ENCODE data around the gene SLC24A4. TPM values are rescaled to one million over a fixed set of nuclear protein-coding genes. Genes with fewer than 3 reads are reported as not detected.

Gene SLC24A4
- total RNA-seq, 4 donors from 2014 or later, result 6.9 to 15.1 (median 8.3) TPM

GRCh38 chr14:92459950-92460421, 137.0 kb downstream of the SLC24A4 start:
- H3K27me3 ChIP-seq, result no peaks in the 10 kb centered on the region
- TF ChIP-seq EP300 (IDR thresholded peaks at IDR 0.05) (no peak), POLR2A (IDR thresholded peaks at IDR 0.05) (no peak)
- TF ChIP-seq, protein P1, sequence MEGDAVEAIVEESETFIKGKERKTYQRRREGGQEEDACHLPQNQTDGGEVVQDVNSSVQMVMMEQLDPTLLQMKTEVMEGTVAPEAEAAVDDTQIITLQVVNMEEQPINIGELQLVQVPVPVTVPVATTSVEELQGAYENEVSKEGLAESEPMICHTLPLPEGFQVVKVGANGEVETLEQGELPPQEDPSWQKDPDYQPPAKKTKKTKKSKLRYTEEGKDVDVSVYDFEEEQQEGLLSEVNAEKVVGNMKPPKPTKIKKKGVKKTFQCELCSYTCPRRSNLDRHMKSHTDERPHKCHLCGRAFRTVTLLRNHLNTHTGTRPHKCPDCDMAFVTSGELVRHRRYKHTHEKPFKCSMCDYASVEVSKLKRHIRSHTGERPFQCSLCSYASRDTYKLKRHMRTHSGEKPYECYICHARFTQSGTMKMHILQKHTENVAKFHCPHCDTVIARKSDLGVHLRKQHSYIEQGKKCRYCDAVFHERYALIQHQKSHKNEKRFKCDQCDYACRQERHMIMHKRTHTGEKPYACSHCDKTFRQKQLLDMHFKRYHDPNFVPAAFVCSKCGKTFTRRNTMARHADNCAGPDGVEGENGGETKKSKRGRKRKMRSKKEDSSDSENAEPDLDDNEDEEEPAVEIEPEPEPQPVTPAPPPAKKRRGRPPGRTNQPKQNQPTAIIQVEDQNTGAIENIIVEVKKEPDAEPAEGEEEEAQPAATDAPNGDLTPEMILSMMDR (IDR thresholded peaks at IDR 0.05), result no peak
- no peak for DNase-seq (ENCODE audit: low spot score in 2 of 2)
- peaks cover 0 to 24% (median 6%) of the 10 kb centered on the region in 4 donors for H3K4me1 ChIP-seq
- no peaks in the 10 kb centered on the region for H3K9me3 ChIP-seq
- H3K4me3 ChIP-seq, result no peak overlapping the region
- H3K36me3 ChIP-seq, result peaks cover 0 to 14% (median 0%) of the 10 kb centered on the region in 3 donors
- H3K27ac ChIP-seq, result no peak overlapping the region
- 73 to 77% methylated on average over 12 of the region's 12 CpGs for WGBS, 2 donors

DNA sequence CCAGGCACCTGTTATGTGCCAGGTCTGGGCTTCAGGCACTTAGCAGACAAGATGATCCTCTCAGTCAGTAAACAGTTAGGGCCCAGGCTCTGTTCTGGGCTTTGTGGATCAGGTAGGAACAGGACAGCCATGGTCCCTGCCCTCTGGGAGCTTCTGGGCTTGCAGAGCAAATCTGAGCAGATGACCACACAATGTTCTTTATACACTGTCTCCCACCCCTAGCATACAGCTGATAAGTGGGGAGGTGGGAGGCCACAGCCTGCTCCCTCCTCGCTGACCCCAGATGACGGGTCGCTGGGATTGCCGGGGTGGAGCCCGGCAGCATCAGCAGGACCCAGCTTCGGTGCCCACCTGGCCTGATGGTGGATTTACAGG, 137.6 kb downstream of the SLC24A4 start:
- H3K4me3 ChIP-seq, result no peak overlapping the region
- peaks cover 0 to 8% (median 0%) of the 10 kb centered on the region in 3 donors for H3K36me3 ChIP-seq
- WGBS, 2 donors, result 70 to 82% methylated on average over 4 to 6 of the region's 6 CpGs
- peaks cover 0 to 24% (median 6%) of the 10 kb centered on the region in 4 donors for H3K4me1 ChIP-seq
- no peaks in the 10 kb centered on the region for H3K27me3 ChIP-seq
- no peak for TF ChIP-seq EP300 (IDR thresholded peaks at IDR 0.05)
- no peak for TF ChIP-seq POLR2A (IDR thresholded peaks at IDR 0.05)
- TF ChIP-seq, protein P1 (IDR thresholded peaks at IDR 0.05), result no peak
- no peak for DNase-seq (ENCODE audit: low spot score in 2 of 2)
- H3K9me3 ChIP-seq, result no peaks in the 10 kb centered on the region
- H3K27ac ChIP-seq, result peak overlapping the region in 2 of 4 donors; percentile 5 to 23

DNA sequence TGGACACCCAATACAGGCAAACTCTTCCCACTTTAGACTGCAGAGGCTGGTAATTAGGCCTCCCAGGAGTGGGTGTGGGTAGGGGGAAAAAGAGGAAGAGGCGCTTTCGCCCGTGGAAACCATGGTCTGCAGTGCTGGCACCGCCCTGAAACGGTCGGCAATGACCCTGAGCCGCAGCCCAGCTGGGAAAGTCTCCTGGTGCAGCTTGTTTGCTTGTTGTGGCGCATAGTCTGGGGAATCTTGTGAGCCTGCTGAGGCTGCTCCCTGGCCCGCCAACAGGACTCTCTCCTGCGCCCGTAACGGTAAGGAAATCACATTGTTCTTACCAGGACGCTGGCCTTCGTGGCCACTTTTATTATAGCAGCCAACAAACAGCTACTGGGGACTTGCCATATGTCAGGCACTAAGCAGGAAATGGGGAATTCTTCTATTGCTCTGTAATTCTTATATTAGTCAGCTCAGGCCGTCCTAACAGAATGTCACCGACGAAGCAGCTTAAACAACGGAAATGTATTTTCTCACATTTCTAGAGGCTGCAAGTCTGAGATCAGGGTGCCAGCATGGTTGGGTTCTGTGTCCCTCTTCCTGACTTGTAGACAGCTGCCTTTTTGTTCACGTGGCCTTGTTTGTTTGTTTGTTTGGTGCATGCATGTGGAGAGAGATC, 138.1 kb downstream of the SLC24A4 start:
- Histone ChIP-seq H3K4me1 (peaks cover 0 to 24% (median 6%) of the 10 kb centered on the region in 4 donors), H3K27me3 (no peaks in the 10 kb centered on the region), H3K4me3 (peak overlapping the region in 1 of 4 donors; percentile 20), H3K27ac (peak overlapping the region in 2 of 4 donors; percentile 23 to 28), H3K9me3 (no peaks in the 10 kb centered on the region), H3K36me3 (peaks cover 0 to 11% (median 0%) of the 10 kb centered on the region in 3 donors)
- TF ChIP-seq, protein P1 (IDR thresholded peaks at IDR 0.05), result peak in 1 of 5 experiments; percentile 17
- TF ChIP-seq POLR2A (IDR thresholded peaks at IDR 0.05), result no peak
- TF ChIP-seq EP300 (IDR thresholded peaks at IDR 0.05), result peak in 1 of 2 donors; percentile 24
- DNase-seq (ENCODE audit: low spot score in 2 of 2), result no peak
- 44 to 46% methylated on average over 19 of the region's 19 CpGs for WGBS, 2 donors

DNA sequence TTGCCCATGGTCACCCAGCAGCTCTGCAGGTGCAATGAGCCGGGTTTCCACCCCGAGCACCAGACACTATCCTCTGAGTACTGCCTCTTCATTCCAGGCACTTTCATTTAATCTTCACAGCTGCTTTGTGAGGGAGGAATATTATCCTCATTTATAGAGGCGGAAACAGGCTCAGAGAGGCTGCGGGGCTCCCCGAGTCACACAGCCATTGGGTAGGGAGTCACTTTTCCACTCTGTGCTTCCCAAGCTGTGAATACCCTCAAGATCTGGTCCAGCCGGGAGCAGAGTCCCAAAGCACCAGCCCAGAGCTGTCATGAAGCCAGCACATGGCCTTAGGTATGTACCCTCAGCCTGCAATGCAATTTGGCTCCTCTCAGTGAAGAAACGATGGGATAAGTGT, 138.9 kb downstream of the SLC24A4 start:
- no peak for DNase-seq (ENCODE audit: low spot score in 2 of 2)
- TF ChIP-seq EP300 (IDR thresholded peaks at IDR 0.05) (no peak), POLR2A (IDR thresholded peaks at IDR 0.05) (no peak)
- TF ChIP-seq, protein P1 (IDR thresholded peaks at IDR 0.05), result no peak
- H3K27me3 ChIP-seq, result no peaks in the 10 kb centered on the region
- H3K9me3 ChIP-seq, result peaks cover 0 to 7% (median 0%) of the 10 kb centered on the region in 4 donors
- H3K4me3 ChIP-seq, result peak overlapping the region in 1 of 4 donors; percentile 20
- peaks cover 0 to 20% (median 0%) of the 10 kb centered on the region in 3 donors for H3K36me3 ChIP-seq
- peaks cover 0 to 18% (median 3%) of the 10 kb centered on the region in 4 donors for H3K4me1 ChIP-seq
- WGBS, 2 donors, result 81 to 86% methylated on average over 7 of the region's 7 CpGs
- H3K27ac ChIP-seq, result no peak overlapping the region

DNA sequence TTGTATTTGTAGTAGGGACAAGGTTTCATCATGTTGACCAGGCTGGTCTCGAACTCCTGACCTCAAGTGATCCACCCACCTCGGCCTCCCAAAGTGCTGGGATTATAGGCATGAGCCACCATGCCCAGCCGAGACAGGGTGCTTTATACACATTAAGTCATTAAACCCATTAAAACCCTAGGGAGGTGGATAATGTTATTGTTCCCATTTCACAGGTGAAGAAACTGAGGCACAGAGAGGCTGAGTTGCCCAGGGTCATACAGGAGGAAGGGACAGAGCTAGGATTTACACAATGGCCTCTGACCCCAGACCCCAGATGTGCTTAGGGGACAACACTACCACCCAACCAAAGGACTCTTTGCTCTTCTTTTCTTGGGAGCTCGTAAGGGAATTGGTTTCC, 139.6 kb downstream of the SLC24A4 start:
- Histone ChIP-seq H3K27me3 (no peaks in the 10 kb centered on the region), H3K4me3 (no peak overlapping the region), H3K36me3 (peaks cover 0 to 25% (median 0%) of the 10 kb centered on the region in 3 donors), H3K4me1 (peaks cover 0 to 17% (median 3%) of the 10 kb centered on the region in 4 donors), H3K27ac (no peak overlapping the region), H3K9me3 (peaks cover 0 to 13% (median 0%) of the 10 kb centered on the region in 4 donors)
- 96 to 98% methylated on average over 4 of the region's 4 CpGs for WGBS, 2 donors
- TF ChIP-seq, protein P1 (IDR thresholded peaks at IDR 0.05), result no peak
- TF ChIP-seq POLR2A (IDR thresholded peaks at IDR 0.05) (no peak), EP300 (IDR thresholded peaks at IDR 0.05) (no peak)
- no peak for DNase-seq (ENCODE audit: low spot score in 2 of 2)
